NCI-H2081 (cell line): ENCODE results near the gene TWIST2.

Experiments
- DNase-seq, 2 experiments: peaks; one replicate each; lab custom pipeline; 2025; lab: John Stamatoyannopoulos, UW

TWIST2 gene

DNA sequence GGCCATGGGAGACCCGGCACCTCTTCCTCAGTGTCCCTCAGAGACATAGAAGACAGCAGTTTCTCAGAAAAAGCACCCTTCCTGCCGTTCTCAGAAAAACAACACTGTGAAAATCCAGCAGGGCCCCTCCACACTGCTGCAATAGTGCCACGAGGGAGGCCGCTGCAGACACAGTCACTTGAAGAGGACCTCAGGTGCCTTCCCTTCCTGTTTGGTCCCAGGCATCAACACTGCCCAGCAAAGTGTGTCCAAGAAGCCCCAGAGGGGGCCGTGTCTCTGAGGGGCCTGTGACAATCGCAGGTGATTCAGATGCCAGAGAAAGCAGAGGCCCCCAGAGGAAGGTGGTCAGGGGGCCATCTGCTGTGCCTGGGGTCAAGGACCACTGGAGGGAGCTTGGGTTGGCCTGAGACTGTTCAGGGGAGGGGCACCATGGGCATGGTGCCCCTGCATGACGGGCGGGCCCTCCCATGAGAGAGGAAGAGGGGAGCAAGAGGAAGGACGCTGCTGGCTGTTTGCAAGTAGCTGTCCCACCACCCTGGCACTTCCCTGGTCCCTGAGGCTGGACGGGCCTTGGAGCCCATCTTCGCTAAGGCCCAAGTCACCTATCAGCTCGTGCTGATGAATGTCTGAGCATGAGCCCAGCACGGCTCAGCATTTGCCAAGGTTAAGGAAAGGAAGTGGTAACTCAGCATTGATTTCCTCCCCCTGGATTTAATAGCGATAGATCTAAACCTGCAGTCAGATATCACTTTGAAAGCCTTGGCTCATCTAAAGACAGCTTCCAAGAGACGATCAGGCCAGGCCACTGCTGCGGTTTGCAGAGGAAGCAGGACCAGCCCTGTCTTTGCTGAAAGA lies 9.1 kb downstream of the TWIST2 start:
- no peak for DNase-seq

DNA sequence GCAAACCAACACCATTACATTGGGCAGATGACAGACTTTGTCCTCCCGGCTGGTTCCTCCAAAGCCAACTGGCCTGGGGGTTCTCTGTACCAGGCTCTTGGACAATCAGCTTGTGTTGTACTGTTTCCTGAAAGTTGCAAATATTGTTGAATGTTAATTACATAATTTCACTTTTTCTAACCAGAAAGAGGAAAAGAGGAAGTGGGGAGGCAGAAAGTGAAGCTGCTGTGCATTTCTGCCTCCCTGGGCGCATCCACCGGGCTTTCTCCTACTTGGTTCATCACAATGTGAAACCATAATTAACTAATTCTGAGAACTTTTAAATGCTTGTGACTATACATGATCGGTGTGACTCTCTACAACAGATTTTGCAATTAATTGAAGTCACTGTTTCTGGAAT lies 10.1 kb downstream of the TWIST2 start:
- DNase-seq: no peak

DNA sequence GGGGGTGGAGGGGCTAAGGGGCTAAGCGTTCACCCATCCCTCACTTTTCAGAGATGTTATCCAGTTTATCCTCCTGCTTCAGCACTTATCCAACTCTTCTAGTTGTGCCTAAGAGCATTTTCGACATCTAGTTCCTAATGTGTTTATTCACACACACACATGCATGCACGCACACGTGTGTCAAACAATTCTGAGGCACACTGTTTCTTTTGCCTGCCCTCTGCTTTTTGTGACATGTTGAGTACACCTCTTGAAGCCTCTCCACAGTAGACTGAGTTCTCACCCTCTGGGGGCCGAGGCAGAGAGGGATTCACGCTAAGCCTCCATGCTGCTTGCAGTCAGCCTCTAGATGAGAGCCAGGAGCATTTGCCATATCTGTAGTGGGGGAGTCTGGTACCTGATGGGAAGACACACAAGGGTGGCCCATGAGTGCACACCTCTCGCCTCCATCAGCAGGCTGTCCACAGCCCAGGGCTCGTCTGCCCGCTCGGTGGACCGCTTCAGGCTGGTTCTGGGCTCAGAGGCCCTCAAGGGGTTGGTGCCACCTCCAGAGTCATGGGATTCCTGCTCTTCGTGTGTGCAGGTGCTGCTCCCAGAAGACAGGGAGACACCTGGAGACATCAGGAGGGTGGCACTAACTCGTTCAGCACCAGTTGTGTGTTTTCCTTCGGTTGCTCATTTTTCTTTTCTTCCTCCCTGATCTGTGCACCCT lies 11.9 kb downstream of the TWIST2 start:
- no peak for DNase-seq

DNA sequence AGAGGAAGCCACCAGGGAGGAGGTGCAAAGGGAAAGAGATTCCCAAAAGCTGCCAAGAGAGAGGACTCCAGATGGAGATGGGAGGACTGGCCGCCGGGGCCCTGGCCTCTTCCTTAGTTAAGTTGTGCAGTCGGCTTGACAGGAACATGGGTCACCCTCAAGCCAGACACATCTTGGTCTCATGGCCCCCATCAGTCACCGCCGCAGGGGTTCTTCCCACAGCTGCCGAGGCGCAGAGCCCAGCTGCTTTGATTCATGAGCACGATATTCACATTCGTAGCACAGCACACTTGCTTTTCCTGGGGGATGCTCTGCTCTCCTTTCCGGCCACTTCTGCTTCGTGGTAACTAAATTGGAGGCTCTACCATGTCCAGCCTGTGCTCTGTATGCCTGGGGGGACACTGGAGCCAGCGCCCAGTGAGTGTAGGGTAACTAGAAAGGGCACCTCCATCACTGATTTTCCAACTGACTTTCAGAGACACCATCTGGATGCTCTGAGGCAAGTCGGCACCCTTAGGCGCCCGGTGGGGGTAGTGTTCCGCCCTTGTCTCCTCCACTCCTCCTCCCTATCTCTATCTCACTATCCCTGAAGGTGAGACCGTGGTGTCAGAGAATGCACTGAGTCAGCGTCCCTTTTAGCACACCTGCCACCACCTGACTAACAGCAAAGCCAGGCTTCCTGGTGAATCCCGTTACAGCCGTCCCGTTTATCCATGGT lies 13.3 kb downstream of the TWIST2 start:
- no peak for DNase-seq

DNA sequence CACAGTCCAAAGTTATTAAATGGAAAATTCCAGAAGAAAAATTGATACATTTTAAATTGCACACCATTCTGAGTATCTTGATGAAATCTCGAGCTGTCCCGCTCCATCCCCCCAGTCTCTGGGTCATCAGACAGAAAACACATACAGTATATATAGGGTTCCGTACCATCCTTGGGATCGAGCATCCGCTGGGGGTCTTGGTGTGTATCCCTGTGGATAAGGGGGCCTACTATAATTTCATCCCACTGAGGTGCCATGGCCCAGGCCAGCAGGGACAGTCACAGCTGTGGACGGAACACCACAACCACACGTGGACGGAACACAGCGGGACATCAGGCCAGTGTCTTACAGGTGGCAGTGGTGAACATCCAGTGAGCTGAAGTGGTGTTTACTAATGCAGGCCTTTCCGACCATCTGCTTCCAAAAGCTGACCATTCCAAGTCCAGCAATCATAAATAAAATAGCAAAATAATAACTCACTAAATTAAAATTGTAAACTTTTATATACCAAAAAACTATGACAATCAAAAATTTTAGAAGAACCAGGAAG lies 14.0 kb downstream of the TWIST2 start:
- DNase-seq: no peak

DNA sequence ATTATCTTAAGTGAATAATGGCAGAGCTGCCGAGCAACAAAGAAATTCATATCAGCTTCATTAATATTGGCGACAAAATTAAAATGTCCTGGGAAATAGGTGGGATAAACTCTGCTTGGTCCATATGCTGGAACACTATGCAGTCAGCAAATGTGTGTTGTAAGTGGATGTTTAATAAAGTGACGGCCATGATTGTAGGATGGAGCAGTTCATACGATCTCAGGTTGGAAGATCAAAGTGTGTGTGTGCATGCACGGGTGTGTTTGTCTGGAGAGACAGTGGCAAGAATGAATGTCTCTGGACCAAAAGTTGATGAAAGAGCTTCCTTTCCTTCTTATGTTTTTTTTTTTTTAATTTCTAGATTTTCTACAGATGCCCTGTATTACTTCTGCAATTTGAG lies 14.8 kb downstream of the TWIST2 start:
- no peak for DNase-seq

DNA sequence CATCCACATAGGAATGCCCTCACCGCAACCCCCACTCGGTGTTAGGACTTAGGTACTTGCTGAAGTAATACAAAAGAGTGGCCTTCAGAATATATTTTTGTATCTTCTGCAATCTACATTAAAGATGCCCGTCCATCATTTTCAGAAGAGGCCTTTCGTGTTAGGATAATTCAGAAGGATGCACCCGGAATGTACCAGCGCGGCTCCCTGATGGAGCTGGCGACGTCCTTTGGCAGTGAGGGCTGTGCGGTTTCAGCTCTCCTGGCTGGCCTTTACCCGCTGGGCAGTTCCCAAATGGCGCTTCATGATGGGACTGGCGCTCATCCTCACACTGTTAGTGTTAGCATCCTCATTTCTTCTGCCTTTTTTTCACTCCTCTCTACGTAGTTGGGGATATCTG lies 15.3 kb downstream of the TWIST2 start:
- no peak for DNase-seq

DNA sequence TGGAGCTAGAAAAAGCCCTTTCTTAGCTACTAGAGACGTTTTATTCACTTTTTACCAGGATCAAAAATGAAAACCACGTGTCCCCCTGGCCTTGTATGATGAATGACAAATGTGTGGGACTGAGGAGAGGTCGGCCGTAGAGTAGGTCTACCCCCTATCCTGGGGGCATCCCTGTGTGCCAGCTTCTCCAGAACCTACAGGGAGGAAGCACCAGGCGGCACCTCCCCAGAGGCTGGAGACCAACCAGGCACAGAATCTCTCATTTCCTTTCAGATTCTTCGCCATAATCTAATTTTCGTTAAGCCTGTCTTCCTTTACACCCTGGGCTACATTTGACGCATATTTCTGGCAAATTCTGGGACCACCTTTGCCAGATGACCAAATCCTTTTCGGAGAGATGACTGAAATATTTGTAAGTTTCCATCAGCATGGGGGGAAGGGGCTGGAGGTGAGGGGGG lies 15.9 kb downstream of the TWIST2 start:
- DNase-seq: no peak

DNA sequence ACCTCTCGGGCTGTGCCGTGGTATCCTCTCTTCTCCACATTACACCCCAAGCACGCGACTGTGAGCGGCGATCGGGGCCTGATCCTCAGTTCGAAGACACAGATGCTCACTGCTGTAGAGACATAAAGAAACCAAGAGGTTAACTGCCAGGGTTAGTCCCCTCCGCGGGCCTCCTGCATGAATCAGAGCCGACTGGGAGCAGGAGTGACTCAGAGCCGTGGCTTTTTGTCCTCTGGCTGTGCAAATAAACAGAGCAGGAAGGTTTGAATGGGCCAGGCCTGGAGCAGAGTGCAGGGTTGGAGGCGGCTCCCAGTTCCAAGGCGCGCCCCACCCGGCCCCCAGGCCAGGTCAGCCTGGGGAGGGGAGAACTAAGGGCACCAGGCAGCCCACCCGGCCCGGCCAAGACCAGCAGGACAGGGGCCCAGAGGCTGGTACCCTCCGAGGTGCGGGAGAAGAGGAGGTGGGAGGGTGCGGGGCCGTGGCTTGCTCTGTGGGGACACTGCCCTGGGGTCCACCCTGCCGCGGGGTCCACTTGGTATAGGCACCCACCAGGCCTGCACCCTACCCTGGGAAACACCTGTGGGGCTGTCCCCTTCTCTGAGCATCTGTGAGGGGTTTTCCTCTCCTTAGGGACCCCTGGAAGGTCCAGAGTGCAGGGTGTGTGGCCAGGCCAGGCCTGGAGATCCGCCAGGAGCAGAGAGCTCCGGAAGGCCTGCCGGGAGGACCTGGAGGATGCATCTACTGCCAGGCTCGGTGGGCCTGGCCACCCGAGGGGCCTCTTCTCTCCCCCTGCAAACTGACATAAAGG lies 16.5 kb downstream of the TWIST2 start:
- DNase-seq: peak in 1 of 2 experiments; percentile 8

DNA sequence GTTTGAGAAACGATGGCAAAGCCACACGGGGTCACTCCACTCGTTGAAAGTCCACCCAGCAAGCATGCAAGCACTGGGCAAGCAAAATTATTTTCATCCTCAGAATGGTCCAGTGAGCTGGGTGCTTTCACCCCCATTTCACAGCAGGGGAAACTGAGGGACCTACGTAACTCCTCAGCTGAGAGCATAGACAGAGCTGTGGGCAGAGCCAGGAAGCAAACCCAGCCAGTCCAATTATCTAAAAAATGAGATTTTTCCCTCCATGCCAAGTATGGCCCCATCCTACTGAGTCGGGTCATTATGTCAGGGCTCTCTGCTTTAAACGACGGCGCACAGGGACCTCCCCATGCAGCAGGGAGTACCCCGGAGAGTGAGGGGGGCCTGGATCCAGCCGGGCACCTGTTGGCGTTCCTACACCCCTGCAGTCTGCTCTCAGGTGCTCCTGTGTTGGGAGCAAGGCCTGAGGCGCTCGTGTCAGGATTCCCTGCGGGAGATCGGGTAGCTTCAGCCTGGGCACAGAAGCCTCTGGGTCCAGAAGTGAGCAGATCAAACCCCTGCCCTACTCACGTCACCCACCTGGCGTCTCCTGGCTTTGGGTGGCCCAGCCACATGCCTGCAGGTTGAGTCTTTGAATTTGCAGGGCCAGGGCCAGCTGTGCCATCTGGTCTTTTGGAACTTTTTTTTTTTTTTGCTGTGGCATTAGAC lies 17.3 kb downstream of the TWIST2 start:
- DNase-seq: no peak

DNA sequence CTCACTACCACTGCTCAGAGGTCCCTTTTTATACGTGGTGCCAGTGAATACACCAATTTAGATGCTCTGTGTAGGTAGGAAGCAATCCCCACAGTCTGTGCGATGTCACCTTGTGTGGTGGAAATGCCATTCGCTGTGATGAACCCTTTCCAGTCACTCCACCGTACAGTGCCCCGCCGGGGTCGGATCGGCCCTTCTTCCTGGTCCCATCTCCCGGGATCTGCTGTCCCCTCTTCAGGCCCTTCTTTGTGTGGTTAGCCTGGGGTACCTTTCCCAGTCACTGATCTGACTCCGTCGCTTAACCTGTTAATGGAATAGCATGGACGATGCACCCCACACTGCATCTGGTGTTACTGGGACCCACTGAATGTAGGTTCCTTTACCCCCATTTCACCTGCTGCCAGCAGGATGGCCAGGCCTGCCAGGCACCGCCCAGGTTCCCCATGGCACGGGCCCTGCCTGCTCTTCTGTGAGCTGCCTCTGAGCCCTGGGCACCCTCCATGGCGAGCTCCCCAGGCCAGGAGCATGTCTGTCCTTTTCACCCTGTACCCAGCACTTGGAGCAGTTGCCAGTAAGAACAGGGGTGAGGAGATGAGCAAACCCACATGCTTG lies 18.0 kb downstream of the TWIST2 start:
- no peak for DNase-seq

DNA sequence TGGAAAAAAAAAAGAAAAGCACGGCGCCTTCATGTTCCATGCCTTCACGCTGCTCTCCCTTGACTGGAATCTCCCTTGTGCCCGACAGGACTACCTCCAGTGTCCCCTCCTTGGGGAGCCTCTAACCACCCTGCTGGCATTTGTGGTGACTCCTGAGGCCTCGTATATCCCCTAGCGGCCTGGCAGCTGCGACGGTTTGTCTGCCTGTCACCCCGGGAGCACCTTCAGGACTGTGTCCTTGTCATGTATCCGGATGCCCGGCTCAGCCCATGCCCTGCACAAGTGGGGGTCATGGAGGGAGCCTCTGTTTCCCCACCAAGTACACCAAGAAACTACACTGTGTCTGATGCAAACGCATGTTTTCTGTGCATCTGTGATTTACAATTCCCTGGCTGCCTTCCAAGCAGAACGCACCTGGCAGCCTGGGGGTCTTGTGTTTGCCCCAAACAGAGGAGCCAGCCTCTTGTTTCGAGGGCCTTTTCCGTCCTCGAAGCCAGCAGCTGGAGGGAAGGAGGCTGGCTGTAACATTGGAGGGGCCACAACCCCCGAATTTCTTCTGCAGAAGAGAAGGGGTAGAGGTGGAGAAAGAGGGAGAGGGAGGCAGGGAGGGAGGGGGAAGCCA lies 18.9 kb downstream of the TWIST2 start:
- DNase-seq: no peak

DNA sequence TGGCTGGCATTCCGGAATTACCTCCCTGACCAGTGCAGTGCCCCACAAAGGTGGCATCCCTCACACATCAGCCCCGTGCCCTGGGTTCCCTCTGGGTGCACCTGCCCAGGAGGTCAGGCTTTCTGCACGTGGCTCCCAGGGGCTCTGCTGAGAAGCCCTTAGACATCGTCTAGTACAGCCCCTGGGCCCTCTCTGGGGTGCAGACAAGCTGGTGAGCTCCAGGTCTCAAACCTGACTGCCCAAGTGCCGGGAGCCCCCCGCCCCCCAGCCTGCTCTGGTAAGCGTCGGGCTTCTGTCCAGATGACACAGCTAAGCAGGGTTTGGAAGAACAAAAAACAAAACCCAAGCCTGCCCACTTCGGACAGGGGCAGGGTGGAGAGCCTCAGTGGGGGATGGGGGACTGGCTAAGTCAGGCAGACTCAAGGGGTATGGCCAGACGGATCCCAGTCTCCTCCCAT lies 20.2 kb downstream of the TWIST2 start:
- no peak for DNase-seq

DNA sequence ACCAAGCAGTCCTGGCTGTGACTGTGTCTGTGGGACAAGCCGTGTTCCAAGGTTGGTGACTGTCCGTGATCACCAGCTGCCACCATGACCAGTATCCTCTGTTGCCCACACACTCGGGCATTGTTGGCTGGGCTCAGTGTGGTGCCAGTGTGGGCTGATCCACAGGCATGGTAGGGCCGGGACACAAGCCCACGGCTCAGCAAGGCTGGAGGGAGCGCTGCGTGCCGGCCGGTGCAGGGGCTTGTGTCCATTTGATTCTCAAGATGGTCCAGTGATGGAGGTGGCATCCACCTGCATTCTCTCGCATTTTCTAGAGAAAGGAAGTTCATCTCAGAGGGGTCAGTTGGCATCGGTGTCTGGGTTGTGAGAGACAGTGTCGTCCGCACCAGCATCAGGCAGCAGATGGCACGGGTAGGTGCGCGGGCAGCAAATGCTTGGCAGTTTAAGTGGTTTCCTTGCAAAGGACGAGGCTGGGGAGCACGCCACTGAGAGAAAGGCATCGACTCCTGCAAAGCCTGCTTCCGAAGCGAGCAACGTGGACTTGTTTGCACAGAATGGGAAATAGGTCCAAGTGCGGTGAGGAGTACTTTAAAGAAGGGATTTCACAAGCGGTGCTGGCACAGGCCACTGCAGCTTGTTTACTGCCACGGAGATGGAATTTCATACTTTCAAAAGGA lies 20.9 kb downstream of the TWIST2 start:
- DNase-seq: no peak

DNA sequence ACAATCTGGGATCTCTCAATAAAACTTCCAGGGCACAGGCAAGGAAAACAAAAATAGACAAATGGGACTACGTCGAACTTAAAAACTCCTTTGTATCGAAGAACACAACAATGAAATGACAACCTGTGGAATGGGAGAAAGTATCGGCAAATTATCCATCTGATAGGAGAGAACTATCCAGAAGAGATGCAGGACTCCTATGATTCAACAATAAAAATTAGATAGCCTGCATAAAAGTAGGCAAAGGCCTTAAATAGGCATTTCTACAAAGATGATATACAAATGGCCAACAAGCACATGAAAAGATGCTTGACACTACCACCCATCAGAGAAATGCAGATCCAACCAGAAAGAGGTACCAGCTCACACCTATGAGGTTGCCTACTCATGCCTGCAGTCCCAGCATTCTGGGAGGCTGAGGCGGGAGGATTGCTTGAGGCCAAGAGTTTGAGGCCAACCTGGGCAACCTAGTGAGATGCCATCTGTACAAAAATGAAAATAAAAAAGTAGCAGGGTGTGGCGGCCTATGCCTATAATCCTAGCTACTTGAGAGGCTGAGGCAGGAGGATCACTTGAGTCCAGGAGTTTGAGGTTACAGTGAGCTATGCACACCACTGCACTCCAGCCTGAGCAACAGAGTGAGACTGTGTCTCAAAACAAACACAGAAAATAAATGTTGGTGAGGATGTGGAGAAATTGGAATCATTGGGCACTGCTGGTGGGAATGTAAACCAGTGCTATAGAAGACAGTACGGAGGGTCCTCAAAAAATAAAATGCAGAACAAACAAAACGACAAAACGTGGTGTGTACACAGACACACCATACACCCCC lies 21.6 kb downstream of the TWIST2 start:
- no peak for DNase-seq

DNA sequence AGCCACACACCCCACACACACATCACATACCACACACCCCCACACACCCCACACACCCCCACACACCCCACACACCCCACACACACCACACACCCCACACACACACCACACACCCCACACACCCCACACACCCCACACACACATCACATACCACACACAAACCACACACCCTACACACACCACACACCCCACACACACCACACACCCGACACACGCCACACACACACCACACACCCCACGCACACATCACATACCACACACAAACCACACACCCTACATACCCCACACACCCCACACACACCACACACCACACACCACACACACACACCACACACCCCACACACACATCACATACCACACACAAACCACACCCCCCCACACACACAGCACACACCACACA lies 22.4 kb downstream of the TWIST2 start:
- DNase-seq: no peak

DNA sequence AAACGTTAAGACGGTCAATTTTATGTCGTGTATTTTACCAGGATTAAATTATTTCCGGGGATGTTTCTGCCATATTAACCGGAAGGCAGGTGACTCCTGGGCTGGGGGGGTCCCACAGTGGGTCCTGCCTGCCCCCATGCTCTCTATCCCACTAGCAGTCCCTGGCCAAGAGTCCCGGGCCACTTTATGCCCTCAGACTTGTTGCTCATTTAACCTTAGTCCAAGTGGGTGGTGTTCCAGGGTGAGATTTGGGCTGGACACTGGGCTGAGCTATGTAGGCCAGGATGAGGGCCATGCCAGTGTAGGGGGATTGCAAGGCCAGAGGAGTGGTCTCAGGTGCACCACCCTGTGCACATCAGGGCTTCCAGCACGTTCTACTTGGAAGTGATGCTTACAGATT lies 24.1 kb downstream of the TWIST2 start:
- no peak for DNase-seq

DNA sequence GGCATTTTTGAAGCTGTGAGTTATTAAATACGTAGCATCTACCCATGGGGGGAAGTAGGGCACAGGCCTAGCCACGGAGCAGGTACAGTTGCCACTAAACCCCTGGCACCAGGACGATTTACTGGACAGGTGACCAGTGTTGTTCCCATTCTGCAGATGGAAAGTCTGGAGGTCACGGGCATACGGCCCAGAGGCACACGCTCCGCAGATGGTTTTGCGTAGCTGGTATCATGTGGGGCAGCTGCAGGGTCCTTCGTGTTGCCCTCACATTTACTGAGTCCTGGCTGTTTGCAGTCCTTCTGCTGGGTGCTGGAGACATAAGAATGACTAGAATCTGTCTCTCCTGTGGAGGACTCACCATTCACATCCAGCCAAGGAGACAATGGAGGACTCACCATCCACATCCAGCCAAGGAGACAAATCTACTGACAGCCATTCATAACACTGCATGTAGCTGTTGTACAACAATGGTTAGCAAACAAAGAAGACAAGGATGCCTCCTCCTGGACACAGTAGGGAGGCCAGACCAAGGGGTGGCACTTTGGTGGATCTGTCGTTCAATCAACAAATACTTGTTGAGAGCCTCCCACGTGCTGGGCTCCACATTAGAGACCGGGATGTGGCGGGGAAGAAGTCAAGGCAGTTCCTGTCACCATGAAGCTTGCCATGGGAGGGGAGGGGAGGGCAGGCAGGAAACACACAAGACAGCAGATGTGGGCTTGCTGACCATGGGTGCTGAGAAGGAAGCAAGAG lies 24.9 kb downstream of the TWIST2 start:
- no peak for DNase-seq
